HepG2 (cell line): Measurements from ENCODE around the gene SNIP1. TPM values are rescaled to one million over a fixed set of nuclear protein-coding genes. Genes with fewer than 3 reads are reported as not detected.

Experiments
- ADNP ChIP-seq: sonication (generic); formaldehyde crosslinking; IDR thresholded peaks from 2 replicates; pipeline ENCODE4 v1.4.0; 2020; ENCODE audit warnings: missing genetic modification reagents
- BORCS8-MEF2B ChIP-seq: sonication (generic); formaldehyde crosslinking; IDR thresholded peaks from 2 replicates; pipeline ENCODE4 v1.8.0; 2022; ENCODE audit warnings: mild to moderate bottlenecking, missing genetic modification reagents
- GATAD1 ChIP-seq: IDR thresholded peaks from 2 replicates; pipeline ENCODE4 v1.6.1; 2016; ENCODE audit warnings: missing genetic modification reagents, missing compliant biosample characterization
- MNT ChIP-seq: fragments of 450-650 bp; IDR thresholded peaks from 2 replicates; pipeline ENCODE4 v1.6.1; 2016
- NFKBIZ ChIP-seq: IDR thresholded peaks from 2 replicates; pipeline ENCODE4 v1.6.1; 2018; ENCODE audit warnings: missing genetic modification reagents, missing compliant biosample characterization
- PHF20 ChIP-seq: sonication (generic); formaldehyde crosslinking; IDR thresholded peaks from 2 replicates; pipeline ENCODE4 v1.5.0; 2020; ENCODE audit warnings: mild to moderate bottlenecking, missing genetic modification reagents
- SMAD1 ChIP-seq: sonication (generic); formaldehyde crosslinking; IDR thresholded peaks from 2 replicates; pipeline ENCODE4 v1.4.0; 2020; ENCODE audit warnings: missing genetic modification reagents, low read depth, mild to moderate bottlenecking, borderline replicate concordance
- TBX3 ChIP-seq: fragments of 450-650 bp; IDR thresholded peaks from 2 replicates; pipeline ENCODE4 v1.6.1; 2017; ENCODE audit warnings: antibody characterized with exemption, mild to moderate bottlenecking, inconsistent platforms, borderline replicate concordance
- ZNF510 ChIP-seq: sonication (generic); formaldehyde crosslinking; IDR thresholded peaks from 2 replicates; pipeline ENCODE4 v1.4.0; 2020; ENCODE audit warnings: low read depth, mild to moderate bottlenecking, missing genetic modification reagents
- ZNF878 ChIP-seq: sonication (generic); formaldehyde crosslinking; IDR thresholded peaks from 2 replicates; pipeline ENCODE4 v1.8.1; 2023; ENCODE audit warnings: mild to moderate bottlenecking, missing genetic modification reagents, moderate library complexity
- polyA plus RNA-seq, 8 experiments: library from polyadenylated mRNA; depleted of rRNA in 3 of 8; stranded (reverse) in 7 of 8; unstranded in 1 of 8; fragments of >200 nt; fragmentation: Illumina TruSeq in 4 of 8; extraction: Trizol in 4 of 8; gene quantifications; 2 replicates each; pipeline versions ENCODE4 v1.2.1 to v1.2.3, GENCODE V29; 2011 to 2016; ENCODE audit warnings: low read depth in 4 of 8, missing spikeins in 1 of 8, mixed read lengths in 1 of 8; ENCODE audit not compliant: insufficient read depth in 1 of 8
- total RNA-seq, 5 experiments: library from RNA; depleted of rRNA; stranded (reverse); fragments of >200 nt; fragmentation: Illumina TruSeq; extraction: Trizol; gene quantifications; 2 replicates each; pipeline ENCODE4 v1.2.3, GENCODE V29; 2016; ENCODE audit warnings: low read depth in 1 of 5
- TF ChIP-seq, protein P1 (sequence below): sonication (generic); formaldehyde crosslinking; IDR thresholded peaks from 2 replicates; pipeline ENCODE4 v1.5.0; 2020; ENCODE audit warnings: mild to moderate bottlenecking, missing genetic modification reagents, moderate library complexity

SNIP1 gene
- total and polyA plus RNA-seq, 2 of the 13 experiments (the other 11 are each of a cell fraction or from before 2014, with no cell fraction given) = 5.5 to 11.2 TPM

DNA sequence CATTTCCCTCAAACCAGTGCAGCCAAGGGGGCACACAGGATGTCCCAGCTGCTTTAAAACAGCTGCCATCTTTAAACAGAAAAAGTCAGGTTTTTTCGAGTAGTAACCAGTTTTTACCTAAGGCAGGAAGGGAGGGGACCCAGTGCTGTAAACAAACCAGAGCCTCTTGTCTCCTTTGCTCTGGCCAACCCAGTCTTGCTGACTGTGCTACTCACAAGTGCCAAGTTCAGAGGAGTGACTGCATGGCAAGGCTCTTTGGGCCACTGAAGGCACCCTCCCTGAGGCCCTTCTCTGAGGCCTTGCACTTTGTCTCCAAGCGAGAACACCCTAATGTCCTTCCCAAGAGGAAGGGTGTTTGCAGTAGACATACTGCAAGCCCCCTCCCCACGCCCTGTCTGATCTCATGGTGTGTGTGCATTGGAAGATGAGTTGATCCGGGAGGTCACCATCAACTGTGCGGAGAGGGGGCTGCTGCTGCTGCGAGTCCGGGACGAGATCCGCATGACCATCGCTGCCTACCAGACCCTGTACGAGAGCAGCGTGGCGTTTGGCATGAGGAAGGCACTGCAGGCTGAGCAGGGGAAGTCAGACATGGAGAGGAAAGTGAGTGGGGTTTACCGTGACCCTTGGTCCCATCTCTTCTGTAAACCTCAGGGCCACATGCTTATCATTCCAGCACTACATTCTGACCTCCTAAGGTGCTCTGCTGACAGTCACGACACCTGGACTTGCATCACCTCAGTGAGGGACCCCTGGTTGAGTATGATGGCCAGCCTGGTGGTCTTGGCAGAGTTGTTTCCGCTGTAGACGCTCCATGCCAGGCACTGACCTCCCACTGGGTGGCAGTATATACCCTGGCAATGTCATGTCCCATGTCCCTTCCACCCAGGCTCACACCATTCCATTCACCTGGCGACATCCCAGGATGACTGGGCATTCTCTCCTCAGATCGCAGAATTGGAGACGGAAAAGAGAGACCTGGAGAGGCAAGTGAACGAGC, 7.3 kb upstream of the SNIP1 start (continued):
- TF ChIP-seq TBX3 (no peak), ZNF510 (CRISPR knock-in tag) (no peak), NFKBIZ (CRISPR knock-in tag) (no peak), BORCS8-MEF2B (CRISPR knock-in tag) (no peak), ADNP (CRISPR knock-in tag) (0 out of 2 replicates have a peak, but pooled peaks have one; percentile 45), SMAD1 (CRISPR knock-in tag) (0 out of 2 replicates have a peak, but pooled peaks have one; percentile 6), MNT (no peak), ZNF878 (CRISPR knock-in tag) (no peak), PHF20 (CRISPR knock-in tag) (no peak), GATAD1 (CRISPR knock-in tag) (no peak)
- TF ChIP-seq, protein P1, sequence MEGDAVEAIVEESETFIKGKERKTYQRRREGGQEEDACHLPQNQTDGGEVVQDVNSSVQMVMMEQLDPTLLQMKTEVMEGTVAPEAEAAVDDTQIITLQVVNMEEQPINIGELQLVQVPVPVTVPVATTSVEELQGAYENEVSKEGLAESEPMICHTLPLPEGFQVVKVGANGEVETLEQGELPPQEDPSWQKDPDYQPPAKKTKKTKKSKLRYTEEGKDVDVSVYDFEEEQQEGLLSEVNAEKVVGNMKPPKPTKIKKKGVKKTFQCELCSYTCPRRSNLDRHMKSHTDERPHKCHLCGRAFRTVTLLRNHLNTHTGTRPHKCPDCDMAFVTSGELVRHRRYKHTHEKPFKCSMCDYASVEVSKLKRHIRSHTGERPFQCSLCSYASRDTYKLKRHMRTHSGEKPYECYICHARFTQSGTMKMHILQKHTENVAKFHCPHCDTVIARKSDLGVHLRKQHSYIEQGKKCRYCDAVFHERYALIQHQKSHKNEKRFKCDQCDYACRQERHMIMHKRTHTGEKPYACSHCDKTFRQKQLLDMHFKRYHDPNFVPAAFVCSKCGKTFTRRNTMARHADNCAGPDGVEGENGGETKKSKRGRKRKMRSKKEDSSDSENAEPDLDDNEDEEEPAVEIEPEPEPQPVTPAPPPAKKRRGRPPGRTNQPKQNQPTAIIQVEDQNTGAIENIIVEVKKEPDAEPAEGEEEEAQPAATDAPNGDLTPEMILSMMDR = peak; percentile 79
